DND-41 (cell line): ENCODE measurements around the gene BRCA2.

Source experiments
- EZH2 ChIP-seq: IDR thresholded peaks from 3 replicates; pipeline ENCODE4 v1.6.1; 2012; ENCODE audit warnings: borderline replicate concordance, low read depth, mild to moderate bottlenecking, moderate library complexity, low read length, inconsistent platforms; ENCODE audit not compliant: severe bottlenecking
- TF ChIP-seq, protein P1 (sequence below): IDR thresholded peaks from 2 replicates; pipeline ENCODE4 v1.5.1; 2012; ENCODE audit warnings: borderline replicate concordance, low read length, moderate library complexity, mild to moderate bottlenecking; ENCODE audit not compliant: poor library complexity, severe bottlenecking; ENCODE audit errors: extremely low read depth

DNA sequence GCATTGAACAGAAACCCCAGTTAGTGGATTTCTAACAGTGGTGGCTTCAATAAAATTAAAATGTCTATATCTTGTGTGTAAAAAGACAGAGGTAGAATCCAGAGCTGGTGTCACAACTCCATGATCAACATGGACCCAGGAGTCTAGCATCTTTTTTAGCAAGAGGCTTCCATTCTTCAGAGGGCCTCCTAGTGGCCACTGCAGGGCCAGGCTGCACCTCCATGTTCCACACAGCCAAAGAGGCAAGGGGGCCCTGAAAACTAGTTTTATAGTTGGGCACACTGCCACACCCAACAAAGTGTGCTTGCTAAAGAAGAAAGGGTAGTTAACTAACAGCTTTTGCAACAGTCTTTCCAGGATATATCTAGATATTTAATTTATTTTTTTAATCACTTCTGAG, 99.7 kb downstream of the BRCA2 start:
- TF ChIP-seq, protein P1, sequence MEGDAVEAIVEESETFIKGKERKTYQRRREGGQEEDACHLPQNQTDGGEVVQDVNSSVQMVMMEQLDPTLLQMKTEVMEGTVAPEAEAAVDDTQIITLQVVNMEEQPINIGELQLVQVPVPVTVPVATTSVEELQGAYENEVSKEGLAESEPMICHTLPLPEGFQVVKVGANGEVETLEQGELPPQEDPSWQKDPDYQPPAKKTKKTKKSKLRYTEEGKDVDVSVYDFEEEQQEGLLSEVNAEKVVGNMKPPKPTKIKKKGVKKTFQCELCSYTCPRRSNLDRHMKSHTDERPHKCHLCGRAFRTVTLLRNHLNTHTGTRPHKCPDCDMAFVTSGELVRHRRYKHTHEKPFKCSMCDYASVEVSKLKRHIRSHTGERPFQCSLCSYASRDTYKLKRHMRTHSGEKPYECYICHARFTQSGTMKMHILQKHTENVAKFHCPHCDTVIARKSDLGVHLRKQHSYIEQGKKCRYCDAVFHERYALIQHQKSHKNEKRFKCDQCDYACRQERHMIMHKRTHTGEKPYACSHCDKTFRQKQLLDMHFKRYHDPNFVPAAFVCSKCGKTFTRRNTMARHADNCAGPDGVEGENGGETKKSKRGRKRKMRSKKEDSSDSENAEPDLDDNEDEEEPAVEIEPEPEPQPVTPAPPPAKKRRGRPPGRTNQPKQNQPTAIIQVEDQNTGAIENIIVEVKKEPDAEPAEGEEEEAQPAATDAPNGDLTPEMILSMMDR = peak; percentile 55
- TF ChIP-seq EZH2 = no peak
